ENCODE measurements around the gene CEBPE.

Gene CEBPE

GRCh38 chr14:23070262-23071129, 48.6 kb downstream of the CEBPE start:
- in situ Hi-C loops (cut with HindIII; ENCODE audit: low pct_unique_long_range_greater_than_20kb, low sequenced_read_pairs), result no loop called here
- TF ChIP-seq JUND (IDR thresholded peaks at IDR 0.05; ENCODE audit: low read depth), result no peak

GRCh38 chr14:23069413-23069806, 49.6 kb downstream of the CEBPE start:
- no peak for TF ChIP-seq JUND (IDR thresholded peaks at IDR 0.05; ENCODE audit: low read depth)
- no peak for DNase-seq (ENCODE audit: low read depth in 1 of 2, low spot score in 1 of 2)
- in situ Hi-C loops (cut with HindIII; ENCODE audit: low pct_unique_long_range_greater_than_20kb, low sequenced_read_pairs), result no loop called here

More at GRCh38 chr14:23070262-23071129, 48.6 kb downstream of the CEBPE start:
- no peak for DNase-seq (ENCODE audit: low read depth in 1 of 2, low spot score in 1 of 2)

GRCh38 chr14:23068789-23069412, 50.2 kb downstream of the CEBPE start:
- peak; percentile 62 to 90 for DNase-seq (ENCODE audit: low read depth in 1 of 2, low spot score in 1 of 2)
- in situ Hi-C loops (cut with HindIII; ENCODE audit: low pct_unique_long_range_greater_than_20kb, low sequenced_read_pairs), result no loop called here

GRCh38 chr14:23067847-23068788, 50.9 kb downstream of the CEBPE start:
- no peak for DNase-seq (ENCODE audit: low read depth in 1 of 2, low spot score in 1 of 2)
- in situ Hi-C loops (cut with HindIII; ENCODE audit: low pct_unique_long_range_greater_than_20kb, low sequenced_read_pairs), result no loop called here
- no peak for TF ChIP-seq JUND (IDR thresholded peaks at IDR 0.05; ENCODE audit: low read depth)

More at GRCh38 chr14:23068789-23069412, 50.2 kb downstream of the CEBPE start:
- no peak for TF ChIP-seq JUND (IDR thresholded peaks at IDR 0.05; ENCODE audit: low read depth)
